AG08396 (cell line): ENCODE data around the gene TBC1D1.

Experiments
- DNase-seq: peaks from one replicate; pipeline ENCODE4 v3.0.0; 2012; ENCODE audit warnings: low spot score, mixed read lengths

Gene TBC1D1

GRCh38 chr4:38169524-38169923, 278.6 kb downstream of the TBC1D1 start:
- no peak for DNase-seq

DNA sequence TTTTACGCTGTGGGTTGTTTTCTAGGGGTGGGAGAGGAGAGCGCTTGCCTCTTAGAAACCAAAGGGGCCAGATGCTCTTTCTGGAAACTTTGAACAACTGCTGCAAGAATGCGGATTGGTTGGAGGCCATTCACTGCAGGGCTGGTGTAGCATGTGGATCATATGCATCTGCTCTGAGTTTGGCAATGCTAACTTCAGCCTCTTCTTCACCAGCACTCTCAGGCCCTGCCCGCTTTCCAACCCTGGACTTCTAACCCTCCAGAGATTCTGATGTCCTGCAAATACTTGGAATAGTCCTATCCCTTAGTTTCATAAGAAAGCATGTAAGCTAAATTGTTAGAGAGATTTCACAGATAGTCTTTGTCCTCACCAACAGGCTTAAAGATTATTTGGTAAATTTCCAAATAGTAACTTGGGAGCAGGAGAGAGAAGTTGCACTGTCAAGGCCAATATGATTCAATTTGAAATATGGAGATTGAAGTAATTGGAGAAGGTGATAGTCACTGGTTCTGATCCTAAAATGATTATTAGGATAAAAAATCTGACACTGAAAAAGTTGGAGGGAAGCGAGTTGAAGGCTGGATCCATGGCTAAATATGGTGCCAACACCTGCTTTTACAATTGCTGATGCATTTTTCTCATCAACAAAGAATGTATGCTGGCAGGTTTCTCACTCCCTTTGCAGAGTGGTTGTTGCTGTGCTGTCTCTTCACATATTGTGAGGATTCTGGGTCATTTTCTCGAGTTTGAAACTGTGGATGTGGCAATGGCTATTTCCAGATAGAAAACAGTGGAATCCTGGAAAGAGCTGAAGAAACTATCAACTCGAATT, 279.7 kb downstream of the TBC1D1 start:
- DNase-seq = no peak

- no peak for DNase-seq
These were observed 281.2 kb downstream of the TBC1D1 start for GRCh38 chr4:38172078-38172477.

GRCh38 chr4:38173935-38174518, 283.1 kb downstream of the TBC1D1 start:
- DNase-seq = no peak

GRCh38 chr4:38174801-38175200, 283.9 kb downstream of the TBC1D1 start:
- no peak for DNase-seq

DNA sequence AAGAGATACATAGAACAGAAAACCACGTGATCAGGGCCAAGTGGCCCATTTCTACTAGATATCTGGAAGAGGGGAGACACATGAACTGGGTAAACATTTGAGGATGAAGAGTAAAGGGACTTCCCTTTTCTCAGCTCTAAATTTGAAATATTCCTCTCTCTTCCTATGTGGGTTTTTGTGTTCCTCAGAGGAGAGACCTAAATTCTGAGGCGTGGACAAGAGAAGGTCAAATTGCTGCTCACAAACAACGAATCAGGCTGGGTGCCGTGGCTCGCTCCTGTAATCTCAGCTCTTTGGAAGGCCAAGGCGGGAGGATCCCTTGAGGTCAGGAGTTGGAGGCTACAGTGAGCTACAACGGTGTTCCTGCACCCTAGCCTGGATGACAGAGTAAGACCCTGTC, 285.3 kb downstream of the TBC1D1 start:
- DNase-seq = no peak

DNA sequence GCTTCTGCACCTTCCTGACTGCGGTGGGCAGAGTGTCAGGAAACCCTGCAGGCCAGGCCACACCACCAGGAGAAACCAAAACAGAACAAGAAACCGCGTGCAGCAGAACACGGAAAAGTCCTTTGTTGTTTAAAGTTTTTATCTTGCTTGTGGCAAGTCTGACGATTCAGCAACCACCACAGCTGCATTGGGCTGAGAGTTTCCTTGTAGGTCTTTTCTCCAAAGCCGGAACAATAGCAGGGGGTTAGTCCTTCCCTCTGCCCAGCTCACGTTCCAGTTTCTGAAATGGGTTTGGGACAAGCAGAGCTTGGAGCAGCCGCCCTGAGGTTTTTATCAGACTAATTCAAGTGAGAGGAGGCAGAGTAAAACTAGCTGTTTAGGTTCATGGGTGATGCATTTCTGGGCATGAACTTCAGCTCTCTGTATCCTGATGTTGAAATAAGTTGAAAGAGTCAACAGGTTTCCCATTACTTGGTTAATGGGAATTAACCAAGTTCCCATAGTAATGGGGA, 286.2 kb downstream of the TBC1D1 start:
- DNase-seq = no peak

GRCh38 chr4:38177641-38178391, 286.9 kb downstream of the TBC1D1 start:
- DNase-seq = no peak

DNA sequence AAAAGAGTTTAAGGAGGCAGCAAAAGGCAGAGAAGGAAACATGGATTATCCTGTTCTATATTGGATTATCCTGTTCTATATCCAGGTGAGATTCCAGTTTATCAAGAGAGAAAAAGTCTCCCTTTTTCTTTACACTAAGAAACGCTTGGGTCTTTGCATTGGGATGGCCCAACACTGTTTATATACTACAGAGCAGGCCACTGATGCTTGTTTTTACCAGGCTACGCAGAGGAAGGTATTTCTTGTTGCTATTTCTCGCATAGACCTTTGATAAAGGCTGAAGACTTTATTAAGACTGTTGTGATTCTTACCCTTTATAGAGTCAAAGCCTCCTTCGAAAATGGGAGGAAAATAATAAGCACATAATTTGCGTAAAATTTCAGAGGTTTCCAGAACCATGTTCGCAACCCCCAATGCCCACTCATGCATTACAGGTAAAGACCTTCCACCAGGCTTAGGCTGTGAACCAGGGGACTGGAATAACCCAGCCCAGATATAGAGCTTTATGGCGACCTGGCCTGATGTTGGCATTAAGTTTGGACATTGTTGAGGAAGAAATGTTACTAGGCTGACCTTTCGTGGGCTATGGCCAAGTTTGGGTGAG, 287.6 kb downstream of the TBC1D1 start:
- no peak for DNase-seq

DNA sequence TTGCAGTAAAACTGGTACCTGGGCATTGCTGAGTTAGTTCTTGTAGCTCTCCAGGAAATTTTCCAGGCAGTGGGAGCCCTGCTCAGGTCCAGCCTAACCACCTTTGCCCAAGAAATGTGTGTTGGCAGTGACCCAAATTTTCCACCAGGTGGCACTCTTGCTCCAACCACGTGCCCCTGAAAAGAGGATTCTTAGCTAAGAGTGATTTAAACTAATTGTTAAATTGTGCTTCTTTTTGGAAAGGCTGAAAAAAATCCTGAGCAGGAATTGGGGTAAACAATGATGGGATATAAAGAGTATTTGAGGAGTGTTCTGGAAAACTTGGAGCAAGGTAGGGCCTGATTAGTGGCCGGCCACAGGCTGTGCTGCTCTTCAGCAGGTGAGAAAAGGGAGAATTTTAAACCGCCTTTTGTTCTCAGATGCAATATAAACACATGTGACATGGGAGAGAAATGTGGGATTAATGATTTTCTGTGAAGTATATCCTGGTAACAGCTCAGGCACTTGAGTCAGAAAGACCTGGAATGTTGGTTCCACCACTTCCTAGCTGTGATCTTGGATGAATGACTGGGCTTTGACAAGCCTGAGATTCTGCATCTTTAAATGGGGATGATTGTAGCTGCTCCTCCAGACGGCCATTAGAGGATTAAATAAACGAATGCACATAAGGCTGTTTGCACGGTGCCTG, 288.9 kb downstream of the TBC1D1 start:
- peak; percentile 67 for DNase-seq

DNA sequence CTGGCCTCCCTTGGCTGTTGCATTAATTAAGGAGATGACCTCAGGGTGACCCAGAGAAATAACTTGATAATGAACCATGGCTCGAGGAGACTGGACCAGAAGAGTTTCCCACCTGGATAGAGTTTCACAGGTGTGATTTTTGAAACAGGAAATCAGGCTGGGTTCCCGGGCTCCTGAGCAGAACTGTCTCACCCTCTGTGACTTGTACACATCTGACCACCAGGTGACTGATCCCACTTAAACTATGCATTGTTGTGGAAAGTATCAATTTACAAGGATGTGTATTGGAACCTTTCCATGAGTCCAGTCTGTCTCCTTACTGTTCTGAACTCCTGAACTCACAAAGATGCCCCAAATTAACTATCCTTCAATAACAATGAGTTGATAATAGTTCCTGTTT, 289.6 kb downstream of the TBC1D1 start:
- no peak for DNase-seq

DNA sequence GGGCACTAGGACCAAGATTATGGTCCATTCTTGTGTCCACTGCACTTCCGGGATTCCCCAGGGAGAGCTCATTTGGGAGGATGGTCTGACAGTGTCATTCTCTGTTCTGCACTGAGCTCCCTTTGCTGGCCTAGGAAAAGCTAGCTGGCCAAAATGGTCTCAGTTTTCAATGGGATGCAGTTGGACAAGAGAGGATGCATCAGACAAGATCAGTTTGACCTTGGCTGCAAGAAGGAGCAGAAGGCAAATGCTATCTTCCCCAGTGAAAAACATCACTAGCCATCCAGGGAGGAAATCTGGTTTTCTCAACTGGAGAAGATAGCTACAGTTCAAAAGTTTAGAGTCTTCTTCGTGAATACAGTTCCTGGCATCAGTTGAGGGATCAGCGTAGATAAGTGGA, 290.4 kb downstream of the TBC1D1 start:
- DNase-seq = no peak

- DNase-seq = no peak
These were observed 291.6 kb downstream of the TBC1D1 start for GRCh38 chr4:38182334-38182998.

DNA sequence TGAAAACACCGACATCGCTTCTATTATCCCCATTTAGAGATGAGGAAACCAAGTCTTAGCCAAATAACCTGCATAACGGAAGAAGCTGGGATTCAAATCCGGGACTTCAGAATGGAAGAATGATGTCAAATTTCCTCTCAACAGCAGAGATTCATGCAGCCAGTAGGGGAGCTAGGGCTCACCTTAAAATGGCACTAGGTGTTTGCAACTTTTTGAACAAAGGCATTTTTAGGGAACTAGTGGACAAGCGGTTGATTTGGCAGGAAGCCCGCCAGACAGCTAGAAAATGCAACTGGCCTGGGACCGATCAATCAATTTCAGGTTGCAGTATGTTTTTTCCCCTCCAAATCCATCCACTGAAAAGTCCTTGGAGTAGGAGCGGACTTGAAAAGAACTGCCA, 293.5 kb downstream of the TBC1D1 start:
- no peak for DNase-seq

GRCh38 chr4:38185406-38186144, 294.7 kb downstream of the TBC1D1 start:
- no peak for DNase-seq

DNA sequence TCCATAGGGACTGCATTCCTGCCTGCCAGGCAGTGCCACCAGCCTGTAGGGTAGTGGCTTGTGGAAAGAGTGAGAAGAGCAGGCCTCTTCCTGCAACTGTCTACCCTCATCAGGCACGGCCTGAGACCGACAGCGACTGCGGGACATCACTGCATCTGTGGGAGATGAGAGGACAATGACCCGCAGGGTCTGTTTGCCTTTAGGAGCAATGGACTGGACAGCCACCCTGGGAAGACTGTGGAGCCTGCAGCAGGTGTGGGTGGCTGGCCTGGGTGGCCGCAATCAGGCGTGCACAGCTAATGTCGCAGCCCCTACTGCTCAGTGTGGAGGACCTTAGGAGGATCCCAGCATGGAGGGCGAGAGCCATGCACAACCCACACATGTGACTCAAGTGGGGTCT, 297.3 kb downstream of the TBC1D1 start:
- DNase-seq = no peak

DNA sequence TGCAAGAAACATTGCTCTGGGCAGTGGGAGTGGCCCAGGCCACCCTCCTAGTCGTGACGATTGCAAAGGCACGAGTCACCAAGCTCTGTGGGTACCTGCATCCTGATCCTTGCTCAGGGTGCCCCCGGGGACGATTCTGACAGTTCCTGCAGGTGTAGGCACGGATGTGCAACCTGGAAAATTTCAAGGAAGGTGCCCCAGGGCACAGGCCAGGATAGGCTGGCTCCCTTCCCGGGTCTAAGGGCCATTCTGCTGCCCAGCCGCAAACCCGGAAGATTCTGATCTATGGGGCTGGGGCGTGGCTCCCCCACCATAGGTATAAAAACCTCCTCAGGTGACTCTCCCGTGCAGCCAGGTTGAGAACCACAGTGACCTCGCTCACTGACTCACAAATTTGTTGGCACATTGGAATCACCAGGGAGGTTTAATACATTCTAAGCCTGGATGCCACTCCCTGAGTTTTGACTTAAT, 297.8 kb downstream of the TBC1D1 start:
- no peak for DNase-seq
